ENCODE measurements around the gene GSN.

Gene GSN

GRCh38 chr9:121246821-121247561, 21.0 kb upstream of the GSN start:
- DNase-seq: no peak

GRCh38 chr9:121249563-121249962, 18.4 kb upstream of the GSN start:
- peak in 1 of 2 donors; percentile 34 for DNase-seq

DNA sequence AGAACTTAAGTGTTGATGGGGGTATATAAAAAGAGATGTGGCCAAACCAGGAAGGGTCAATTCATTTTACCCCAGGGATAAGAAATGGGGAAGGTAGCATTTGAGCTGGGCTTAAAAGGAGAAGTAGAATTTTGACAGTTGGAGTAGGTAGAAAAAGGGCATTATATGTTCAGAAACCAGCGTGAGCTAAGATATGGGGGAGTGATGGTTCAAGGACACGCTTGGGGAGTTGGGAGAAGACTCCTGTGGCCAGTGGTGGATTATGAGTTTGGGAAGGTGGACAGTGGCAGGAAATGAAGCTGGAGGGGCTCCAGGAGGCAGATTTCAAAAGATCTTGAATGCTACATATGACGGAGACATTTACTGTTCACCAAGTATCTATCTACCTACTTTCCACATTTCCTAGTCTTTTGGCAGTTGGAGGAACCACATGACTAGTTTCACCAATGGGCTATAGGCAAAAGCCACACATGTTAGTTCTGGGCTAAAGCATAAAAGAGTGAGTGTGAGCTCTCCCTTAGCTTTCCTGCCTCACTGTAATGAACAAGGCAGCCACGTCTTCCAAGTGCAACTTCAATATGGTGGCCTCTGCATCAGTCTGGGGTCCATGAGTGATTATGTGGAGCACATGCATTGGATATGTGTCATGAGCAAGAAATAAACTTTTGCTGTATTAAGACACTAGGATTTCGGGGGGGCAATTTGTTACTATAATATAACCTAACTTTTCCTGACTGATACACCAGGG, 15.7 kb upstream of the GSN start:
- peak in 1 of 2 donors; percentile 49 for DNase-seq

DNA sequence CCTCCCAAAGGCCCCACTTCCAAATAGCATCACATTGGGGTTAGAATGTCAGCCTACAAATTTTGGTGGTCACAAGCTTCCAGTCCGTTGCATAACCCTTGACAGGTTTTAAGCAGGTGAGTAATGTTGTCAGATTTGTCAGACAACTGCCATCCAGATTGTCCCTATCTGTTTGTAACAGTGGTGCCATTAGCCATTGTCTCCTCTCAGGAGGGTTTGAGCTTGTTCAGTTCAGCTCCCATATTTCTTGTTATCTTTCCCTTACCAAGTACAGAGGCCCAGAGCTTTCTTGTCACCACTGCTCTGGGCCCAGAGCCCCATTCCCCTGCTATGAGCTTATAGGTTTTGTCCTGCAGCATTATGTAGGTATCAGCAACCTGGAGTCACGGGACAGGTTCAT, 14.8 kb upstream of the GSN start:
- no peak for DNase-seq

DNA sequence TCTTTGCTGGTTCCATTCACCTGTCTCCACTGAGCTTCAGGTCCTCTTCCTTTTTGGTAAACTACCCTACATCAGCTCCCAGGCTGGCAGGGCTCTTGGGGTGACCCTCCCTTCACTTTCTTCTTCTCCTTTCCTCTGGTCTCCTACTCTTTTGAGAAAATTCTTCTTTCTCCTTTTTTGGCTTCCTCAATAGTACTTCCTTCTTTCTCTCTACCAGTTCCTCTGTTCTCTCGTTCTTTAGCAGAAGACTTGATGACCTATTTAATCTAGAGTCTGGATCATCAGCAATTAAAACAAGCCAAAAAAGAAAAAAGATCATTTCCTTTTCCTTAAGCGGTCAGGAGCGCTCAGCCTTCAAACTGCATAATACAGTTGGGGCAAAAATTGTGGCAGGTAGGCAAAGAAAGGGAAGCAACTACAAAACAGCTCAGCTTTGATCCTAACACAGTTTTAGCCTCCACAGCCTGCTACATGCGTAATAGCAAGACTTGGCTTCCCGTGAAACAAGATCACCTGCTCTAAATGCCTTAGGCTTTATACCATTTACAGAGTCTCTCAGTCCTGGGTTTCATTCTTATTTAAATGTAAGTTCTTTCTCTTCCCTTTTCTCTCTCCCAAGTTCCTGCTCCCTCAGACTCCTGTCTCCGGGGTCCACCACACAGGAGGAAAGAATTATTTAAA, 14.0 kb upstream of the GSN start:
- peak in 1 of 2 donors; percentile 30 for DNase-seq

DNA sequence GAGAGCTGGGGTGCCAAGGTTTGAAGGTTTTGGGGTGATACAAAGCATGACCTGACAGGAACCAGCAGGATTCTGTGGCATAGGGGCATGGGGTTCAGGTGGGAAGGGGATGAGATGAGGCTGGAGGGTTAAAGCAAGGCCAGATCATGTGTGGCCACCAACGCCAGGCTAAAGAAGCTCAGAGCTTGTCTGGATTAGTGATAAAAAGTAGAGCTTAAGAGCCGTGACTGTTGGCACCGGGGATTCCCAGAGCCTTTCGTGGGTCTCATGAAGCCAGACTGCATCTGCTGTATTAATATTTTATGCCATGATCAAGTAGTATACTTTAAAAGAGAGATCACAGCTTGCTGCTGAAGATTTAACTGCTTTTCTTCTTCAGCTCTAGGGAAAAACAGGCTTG, 8.5 kb upstream of the GSN start:
- DNase-seq: no peak

- DNase-seq: no peak
These were observed 8.0 kb upstream of the GSN start for GRCh38 chr9:121259935-121260334.

DNA sequence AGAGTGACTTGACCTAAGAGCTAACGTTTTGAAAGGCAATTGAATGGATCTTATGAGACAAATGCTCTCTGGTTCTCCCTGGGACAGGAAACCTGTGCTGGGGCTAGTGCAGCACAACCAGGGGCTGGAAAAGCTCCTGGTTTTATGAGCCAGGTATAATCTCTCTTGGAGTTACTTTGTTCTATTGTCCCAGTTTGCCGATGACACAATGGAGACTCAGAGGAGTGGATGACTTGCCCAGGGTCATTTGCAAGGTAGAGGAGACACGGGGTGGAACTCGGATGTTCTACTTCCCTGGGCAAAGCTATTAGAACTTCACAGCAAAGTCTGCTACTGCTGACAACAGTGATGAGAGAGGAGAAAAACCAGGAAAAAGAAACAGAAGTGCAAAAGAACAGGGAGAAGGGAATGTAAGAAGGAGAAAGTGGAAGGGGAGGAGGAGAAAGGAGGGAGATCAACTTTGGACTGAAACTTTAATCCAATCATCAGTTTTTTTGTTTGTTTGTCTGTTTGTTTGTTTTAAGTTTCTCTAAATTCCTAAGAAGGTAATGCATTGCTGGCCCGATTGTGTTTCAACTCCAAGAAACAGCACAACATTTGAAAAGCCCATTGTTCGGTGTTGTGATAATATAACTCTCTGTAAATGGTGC, 7.4 kb upstream of the GSN start:
- DNase-seq: no peak

DNA sequence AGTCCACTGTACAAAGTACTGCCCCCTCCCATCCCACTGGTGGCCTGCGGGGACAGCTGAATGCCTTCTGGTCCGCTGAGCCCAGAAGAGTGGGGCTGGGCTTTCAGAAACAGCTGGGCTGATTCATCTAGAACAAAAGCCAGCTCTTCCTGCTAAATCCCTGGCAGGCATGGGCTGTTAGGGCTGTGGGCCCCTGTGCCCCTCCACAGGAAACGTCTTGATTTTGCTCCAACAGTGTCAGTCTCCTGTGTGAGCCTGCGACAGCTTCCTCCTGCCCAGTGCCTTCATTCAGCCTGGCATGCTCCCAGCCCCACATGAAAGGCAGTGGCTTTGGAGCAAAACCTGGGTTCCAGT, 6.9 kb upstream of the GSN start:
- DNase-seq: peak in 1 of 2 donors; percentile 68

DNA sequence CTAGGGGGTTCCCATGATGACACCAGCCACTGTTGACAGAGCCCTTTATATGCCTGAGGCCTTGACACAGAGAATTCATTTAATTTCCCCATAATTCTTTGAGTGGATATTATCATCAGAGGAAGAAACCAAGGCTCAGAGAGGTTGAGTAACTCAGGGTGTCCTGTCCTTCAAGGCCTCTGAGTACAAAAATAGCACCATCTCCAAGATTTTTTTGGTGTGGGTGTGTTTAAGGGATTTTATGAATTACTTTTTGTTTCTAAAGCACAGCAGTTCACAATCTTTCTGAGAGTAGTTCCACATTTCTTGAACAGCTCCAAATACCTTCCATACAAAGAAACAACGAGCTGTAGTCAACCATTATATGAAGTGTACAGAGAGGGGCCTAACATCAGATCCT, 6.2 kb upstream of the GSN start:
- no peak for DNase-seq

DNA sequence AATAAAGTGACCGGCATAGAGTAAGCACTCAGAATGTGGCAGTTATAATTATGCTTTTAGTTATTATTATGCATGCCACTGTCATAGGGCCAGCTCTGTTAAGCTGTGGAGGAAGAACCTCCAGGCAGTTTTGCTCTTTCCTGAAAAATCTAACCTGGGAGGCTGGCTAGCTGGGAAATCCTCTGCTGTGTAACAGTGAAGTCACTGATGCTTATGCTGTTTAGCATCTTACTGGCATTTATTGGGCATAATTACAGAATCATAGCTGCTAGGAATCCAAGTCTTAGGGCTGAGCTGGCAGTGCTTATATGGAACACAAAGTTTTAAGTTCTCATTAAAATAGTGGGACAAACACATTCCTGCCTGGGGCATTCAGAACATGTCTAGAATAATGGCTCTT, 5.5 kb upstream of the GSN start:
- DNase-seq: no peak

GRCh38 chr9:121262953-121263352, 5.0 kb upstream of the GSN start:
- no peak for DNase-seq

DNA sequence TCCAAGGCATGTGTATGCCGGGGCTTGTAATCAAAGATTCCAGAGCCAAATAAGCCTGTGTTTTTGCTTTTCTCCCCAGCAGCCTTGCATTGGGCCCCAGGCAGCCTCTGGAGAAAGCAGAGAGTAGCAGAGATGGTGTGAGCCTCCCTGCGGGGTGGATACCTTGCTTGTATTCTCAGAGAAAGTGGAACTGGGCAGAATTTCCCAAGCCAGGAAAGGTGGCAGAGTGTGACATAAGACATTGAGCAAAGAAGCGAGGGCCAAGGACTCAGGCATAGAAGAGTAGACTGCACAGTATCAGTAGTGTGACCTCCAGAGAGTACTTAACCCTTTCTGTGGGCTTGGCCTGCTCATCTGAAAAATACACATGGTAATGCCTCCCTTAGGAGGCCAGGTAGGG, 1.6 kb upstream of the GSN start:
- no peak for DNase-seq

- no peak for DNase-seq
These were observed 884 bp upstream of the GSN start for GRCh38 chr9:121266906-121267650.

- DNase-seq: no peak
These were observed 562 bp downstream of the GSN start for GRCh38 chr9:121268598-121268850.

DNA sequence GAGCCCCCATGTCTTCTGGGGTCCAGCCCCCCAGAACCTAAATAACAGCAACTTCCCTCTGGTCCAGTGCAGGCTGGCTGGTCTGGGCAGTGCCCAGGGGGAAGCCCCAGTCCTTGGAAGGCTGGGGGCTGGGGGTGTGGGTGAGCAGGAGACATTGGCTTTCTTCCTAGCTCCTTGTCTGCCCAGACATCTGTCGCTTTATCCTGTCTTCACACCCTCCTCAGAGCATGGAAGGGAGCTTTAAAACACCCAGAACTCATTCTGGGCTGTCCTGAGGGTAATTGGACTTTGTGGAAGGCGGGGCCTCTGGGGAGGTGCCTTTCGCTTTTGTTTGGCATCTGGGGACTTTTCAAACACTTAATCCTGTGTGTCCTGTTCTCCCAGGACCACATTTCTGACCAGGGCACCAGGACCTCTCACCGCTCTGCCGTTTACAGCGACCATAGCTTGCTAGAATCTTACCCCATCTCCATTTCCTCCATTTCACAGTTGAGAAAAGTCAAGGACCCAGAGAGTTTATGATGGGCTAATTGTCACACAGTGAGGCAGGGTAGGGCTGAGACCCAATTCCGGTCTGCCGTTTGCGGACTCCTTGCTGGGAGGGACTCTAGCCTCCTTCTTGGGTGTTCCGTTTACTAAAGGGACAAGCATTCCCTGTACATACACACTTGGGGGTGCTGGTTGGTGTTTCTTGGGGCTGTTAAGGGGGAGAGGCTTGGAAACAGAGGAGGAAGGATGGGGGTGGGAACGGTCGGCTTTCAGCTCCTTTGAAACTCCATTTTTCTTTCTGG, 1.1 kb downstream of the GSN start:
- DNase-seq: no peak

- no peak for DNase-seq
These were observed 1.8 kb downstream of the GSN start for GRCh38 chr9:121269642-121270254.

DNA sequence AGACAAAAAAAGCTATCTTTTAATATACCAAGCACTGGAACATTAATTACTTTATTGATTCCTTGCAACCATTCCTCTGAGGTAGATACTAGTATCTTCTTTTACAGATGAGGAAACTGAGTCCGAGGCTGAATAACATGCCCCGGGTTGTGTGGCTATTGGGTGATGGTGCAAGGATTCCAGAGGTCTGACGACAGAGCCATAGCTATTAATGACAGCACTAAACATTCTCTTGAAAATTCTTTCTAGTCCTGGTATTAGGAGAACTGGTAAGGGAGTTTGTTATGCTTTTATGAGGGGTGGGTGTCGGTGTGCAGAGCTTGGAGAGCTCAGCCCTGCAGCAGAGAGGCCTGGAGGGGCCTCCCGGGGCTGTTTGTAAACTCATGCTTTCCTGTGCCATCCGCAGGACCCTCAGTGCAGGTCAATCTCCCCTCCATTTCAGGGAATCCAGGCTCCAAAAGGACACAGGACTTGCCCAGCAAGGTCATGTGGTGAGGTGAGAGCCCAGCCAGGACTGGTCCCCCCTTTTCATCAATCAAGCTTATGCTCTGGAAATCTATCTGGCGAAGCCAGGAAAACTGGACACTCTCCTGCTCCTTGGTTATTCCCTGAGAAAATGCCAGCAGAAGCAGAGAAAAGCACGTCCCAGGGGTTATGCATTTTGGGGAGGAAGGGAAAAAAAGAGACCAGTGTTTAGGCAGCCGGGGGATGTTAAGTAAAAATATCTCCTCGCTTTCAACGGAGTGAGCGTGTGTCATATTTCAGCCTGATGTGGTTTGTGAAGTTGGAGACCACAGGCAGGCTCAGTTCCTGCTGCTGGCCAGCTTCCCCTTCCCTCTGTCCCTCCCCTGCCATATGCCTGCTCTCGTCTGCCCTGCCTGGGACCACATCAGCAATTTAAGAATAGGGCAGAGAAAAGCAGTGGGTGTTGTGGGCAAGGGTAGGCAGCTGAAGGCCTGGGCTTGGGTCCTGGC, 3.7 kb downstream of the GSN start:
- peak in 1 of 2 donors; percentile 93 for DNase-seq

DNA sequence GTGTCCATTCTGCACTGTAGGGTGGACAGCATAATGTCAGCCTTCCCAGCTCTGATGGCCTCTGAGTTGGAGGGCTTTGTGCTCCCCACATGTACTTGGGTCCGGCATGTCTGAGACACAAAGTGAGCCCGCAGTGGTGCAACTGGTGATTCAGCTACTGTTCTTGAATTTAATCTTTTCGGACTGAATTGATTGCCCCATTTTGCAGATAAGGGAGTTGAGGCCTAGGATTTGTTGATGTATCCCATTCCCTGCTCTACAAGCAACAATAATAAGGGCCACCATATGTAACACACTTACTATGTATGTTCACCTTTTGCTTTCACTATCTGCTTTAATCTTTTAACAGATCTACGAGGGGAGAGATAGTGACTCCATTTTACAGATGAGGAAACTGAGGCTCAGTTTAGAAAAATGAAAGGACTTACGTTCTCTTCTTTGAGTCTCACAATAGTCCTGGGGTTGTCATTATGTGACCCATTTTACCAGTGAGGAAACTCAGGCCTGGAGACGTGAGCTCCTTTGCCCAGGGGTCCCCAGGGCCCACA, 4.5 kb downstream of the GSN start:
- DNase-seq: no peak

- DNase-seq: no peak
These were observed 5.3 kb downstream of the GSN start for GRCh38 chr9:121273064-121273775.
